Colonic mucosa (tissue), 4 donors: ENCODE measurements around the gene LARGE1. TPM values are rescaled to one million over a fixed set of nuclear protein-coding genes. Genes with fewer than 3 reads are reported as not detected.

Source experiments
- DNase-seq: peaks from one replicate; pipeline ENCODE4 v3.0.0-alpha.2; 2020
- H3K27ac ChIP-seq: fragments of 200-600 bp; one replicate; pipeline ENCODE4 v1.8.0; 2021
- H3K27me3 ChIP-seq: fragments of 200-600 bp; one replicate; pipeline ENCODE4 v1.8.0; 2021
- H3K36me3 ChIP-seq: fragments of 200-600 bp; one replicate; pipeline ENCODE4 v1.8.0; 2021
- H3K4me1 ChIP-seq: fragments of 200-600 bp; one replicate; pipeline ENCODE4 v1.8.0; 2021; ENCODE audit warnings: mild to moderate bottlenecking
- H3K4me3 ChIP-seq: fragments of 200-600 bp; one replicate; pipeline ENCODE4 v1.8.0; 2021
- H3K9ac ChIP-seq, 2 donors: one replicate each; pipeline ENCODE4 v1.7.0; 2013; ENCODE audit warnings: control low read depth in 2 of 2, low read depth in 2 of 2, low read length in 2 of 2
- H3K9me3 ChIP-seq: fragments of 200-600 bp; one replicate; pipeline ENCODE4 v1.8.0; 2021
- CTCF ChIP-seq: fragments of 200-600 bp; IDR thresholded peaks from one replicate; pipeline ENCODE4 v1.8.0; 2022; ENCODE audit warnings: antibody characterized with exemption, mild to moderate bottlenecking
- intact Hi-C: fragments of 100-400 bp; cut with DNase I; formaldehyde crosslinking; loops from one replicate; pipeline ENCODE4 v1.14.1; 2022
- total RNA-seq, 2 donors: library from RNA; stranded (reverse); fragmentation: NEBNext Ultra II Directional in 1 of 2; extraction: Animal tissue kit (Norgen Biotek cat#: 25700) in 1 of 2; gene quantifications; one replicate each; pipeline ENCODE4 v1.2.1, GENCODE V29; 2021
- donor health status: healthy.
- donor health status: DM: no; HTN: no; CAD: no.
- donor health status: DM: no; HTN: no; CAD: no.

The LARGE1 gene
- total RNA-seq, 2 donors from 2014 or later = 45.2 to 46.5 TPM

- H3K27ac ChIP-seq = no peak overlapping the region
- intact Hi-C loops = no loop called here
- no peak for TF ChIP-seq CTCF
- H3K4me3 ChIP-seq = no peak overlapping the region
- no peak overlapping the region for H3K9ac ChIP-seq
- H3K4me1 ChIP-seq = no peaks in the 10 kb centered on the region
- H3K36me3 ChIP-seq = no peaks in the 10 kb centered on the region
- DNase-seq = no peak
- no peaks in the 10 kb centered on the region for H3K9me3 ChIP-seq
- H3K27me3 ChIP-seq = no peaks in the 10 kb centered on the region
Measured at GRCh38 chr22:33882991-33883390, 37.3 kb downstream of the LARGE1 start.

GRCh38 chr22:33880986-33881385, 39.3 kb downstream of the LARGE1 start:
- intact Hi-C loops = no loop called here
- Histone ChIP-seq H3K27me3 (no peaks in the 10 kb centered on the region), H3K9me3 (no peaks in the 10 kb centered on the region), H3K36me3 (no peaks in the 10 kb centered on the region), H3K4me1 (no peaks in the 10 kb centered on the region), H3K9ac (no peak overlapping the region), H3K4me3 (no peak overlapping the region), H3K27ac (no peak overlapping the region)
- TF ChIP-seq CTCF = no peak
- no peak for DNase-seq

GRCh38 chr22:33879796-33880195, 40.5 kb downstream of the LARGE1 start:
- intact Hi-C loops = no loop called here
- Histone ChIP-seq H3K4me1 (no peaks in the 10 kb centered on the region), H3K27ac (no peak overlapping the region), H3K4me3 (no peak overlapping the region), H3K27me3 (no peaks in the 10 kb centered on the region), H3K9ac (no peak overlapping the region), H3K9me3 (no peaks in the 10 kb centered on the region), H3K36me3 (no peaks in the 10 kb centered on the region)
- no peak for DNase-seq
- TF ChIP-seq CTCF = no peak

GRCh38 chr22:33875316-33875715, 45.0 kb downstream of the LARGE1 start:
- Histone ChIP-seq H3K27me3 (no peaks in the 10 kb centered on the region), H3K9ac (no peak overlapping the region), H3K4me3 (no peak overlapping the region), H3K9me3 (no peaks in the 10 kb centered on the region), H3K27ac (no peak overlapping the region), H3K4me1 (no peaks in the 10 kb centered on the region), H3K36me3 (no peaks in the 10 kb centered on the region)
- intact Hi-C loops = no loop called here
- no peak for TF ChIP-seq CTCF
- no peak for DNase-seq

- no peak overlapping the region for H3K4me3 ChIP-seq
- DNase-seq = peak; percentile 51
- intact Hi-C loops = no loop called here
- H3K36me3 ChIP-seq = no peaks in the 10 kb centered on the region
- no peaks in the 10 kb centered on the region for H3K9me3 ChIP-seq
- H3K27me3 ChIP-seq = no peaks in the 10 kb centered on the region
- H3K27ac ChIP-seq = no peak overlapping the region
- H3K9ac ChIP-seq = no peak overlapping the region
- no peak for TF ChIP-seq CTCF
- no peaks in the 10 kb centered on the region for H3K4me1 ChIP-seq
Measured at GRCh38 chr22:33874206-33874605, 46.1 kb downstream of the LARGE1 start.

- Histone ChIP-seq H3K9ac (no peak overlapping the region), H3K4me3 (no peak overlapping the region), H3K36me3 (no peaks in the 10 kb centered on the region), H3K27ac (no peak overlapping the region), H3K27me3 (no peaks in the 10 kb centered on the region), H3K9me3 (no peaks in the 10 kb centered on the region), H3K4me1 (no peaks in the 10 kb centered on the region)
- intact Hi-C loops = no loop called here
- no peak for TF ChIP-seq CTCF
- DNase-seq = no peak
Measured at GRCh38 chr22:33873666-33874065, 46.6 kb downstream of the LARGE1 start.
